Islet precursor cell (in vitro differentiated cells): ENCODE data around the gene TTC28.
"Not testable (repeated sequence)": the region's sequence is repeated elsewhere in the genome, so short reads cannot be mapped to it uniquely, and the experiment has no call there.

Source experiments
- DNase-seq: peaks from one replicate; pipeline ENCODE4 v3.0.0-alpha.2; 2018

TTC28 gene

GRCh38 chr22:28480000-28480715 is 199.5 kb downstream of the TTC28 start:
- no peak for DNase-seq

GRCh38 chr22:28478564-28478963 is 201.1 kb downstream of the TTC28 start:
- DNase-seq, result no peak

- no peak for DNase-seq
Observed at GRCh38 chr22:28477556-28477955, 202.1 kb downstream of the TTC28 start.

- DNase-seq, result no peak
Observed at GRCh38 chr22:28474330-28474729, 205.3 kb downstream of the TTC28 start.

GRCh38 chr22:28473258-28473657 is 206.4 kb downstream of the TTC28 start:
- DNase-seq, result no peak

- DNase-seq, result not testable (repeated sequence)
Observed at GRCh38 chr22:28467055-28467454, 212.6 kb downstream of the TTC28 start.

- no peak for DNase-seq
Observed at GRCh38 chr22:28466399-28466798, 213.2 kb downstream of the TTC28 start.

GRCh38 chr22:28465841-28466240 is 213.8 kb downstream of the TTC28 start:
- no peak for DNase-seq

GRCh38 chr22:28464127-28464526 is 215.5 kb downstream of the TTC28 start:
- DNase-seq, result no peak

- not testable (repeated sequence) for DNase-seq
Observed at GRCh38 chr22:28463408-28463807, 216.2 kb downstream of the TTC28 start.

- DNase-seq, result no peak
Observed at GRCh38 chr22:28462901-28463300, 216.7 kb downstream of the TTC28 start.

GRCh38 chr22:28462041-28462440 is 217.6 kb downstream of the TTC28 start:
- DNase-seq, result no peak

GRCh38 chr22:28454431-28455064 is 225.1 kb downstream of the TTC28 start:
- DNase-seq, result no peak

- DNase-seq, result no peak
Observed at GRCh38 chr22:28450109-28450508, 229.5 kb downstream of the TTC28 start.

- no peak for DNase-seq
Observed at GRCh38 chr22:28449041-28449440, 230.6 kb downstream of the TTC28 start.

GRCh38 chr22:28448625-28449024 is 231.0 kb downstream of the TTC28 start:
- DNase-seq, result no peak

GRCh38 chr22:28444659-28445058 is 235.0 kb downstream of the TTC28 start:
- no peak for DNase-seq

GRCh38 chr22:28443526-28443876 is 236.1 kb downstream of the TTC28 start:
- peak; percentile 85 for DNase-seq

GRCh38 chr22:28442711-28443525 is 236.7 kb downstream of the TTC28 start:
- DNase-seq, result peak; percentile 56

GRCh38 chr22:28442264-28442710 is 237.4 kb downstream of the TTC28 start:
- DNase-seq, result peak; percentile 92

GRCh38 chr22:28441720-28442263 is 237.8 kb downstream of the TTC28 start:
- DNase-seq, result no peak

- no peak for DNase-seq
Observed at GRCh38 chr22:28440592-28441390, 238.8 kb downstream of the TTC28 start.
